ENCODE data around the gene ABCG4. TPM values are rescaled to one million over a fixed set of nuclear protein-coding genes. Genes with fewer than 3 reads are reported as not detected.

The ABCG4 gene
- total RNA-seq, 2 experiments from 2014 or later, result 0.08 TPM; not detected in 1

DNA sequence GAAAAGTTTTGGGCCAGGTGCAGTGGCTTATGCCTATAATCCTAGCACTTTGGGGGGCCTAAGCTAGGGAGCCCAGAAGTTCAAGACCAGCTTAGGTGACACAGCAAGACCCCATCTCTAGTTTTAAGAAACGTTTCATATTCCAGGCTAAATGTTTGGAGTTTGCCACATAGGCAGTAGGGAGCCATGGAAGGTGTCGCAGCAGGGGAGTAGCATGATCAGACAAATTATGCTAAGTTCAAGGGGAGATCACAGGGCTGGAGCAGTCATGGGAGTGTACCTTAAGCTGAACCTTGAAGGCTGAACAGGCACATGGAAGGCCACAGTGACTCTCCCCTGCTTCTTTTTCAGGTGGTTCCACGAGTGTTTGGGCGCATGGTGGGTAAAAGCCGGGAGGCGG, 30.5 kb downstream of the ABCG4 start:
- TF ChIP-seq, protein P1, sequence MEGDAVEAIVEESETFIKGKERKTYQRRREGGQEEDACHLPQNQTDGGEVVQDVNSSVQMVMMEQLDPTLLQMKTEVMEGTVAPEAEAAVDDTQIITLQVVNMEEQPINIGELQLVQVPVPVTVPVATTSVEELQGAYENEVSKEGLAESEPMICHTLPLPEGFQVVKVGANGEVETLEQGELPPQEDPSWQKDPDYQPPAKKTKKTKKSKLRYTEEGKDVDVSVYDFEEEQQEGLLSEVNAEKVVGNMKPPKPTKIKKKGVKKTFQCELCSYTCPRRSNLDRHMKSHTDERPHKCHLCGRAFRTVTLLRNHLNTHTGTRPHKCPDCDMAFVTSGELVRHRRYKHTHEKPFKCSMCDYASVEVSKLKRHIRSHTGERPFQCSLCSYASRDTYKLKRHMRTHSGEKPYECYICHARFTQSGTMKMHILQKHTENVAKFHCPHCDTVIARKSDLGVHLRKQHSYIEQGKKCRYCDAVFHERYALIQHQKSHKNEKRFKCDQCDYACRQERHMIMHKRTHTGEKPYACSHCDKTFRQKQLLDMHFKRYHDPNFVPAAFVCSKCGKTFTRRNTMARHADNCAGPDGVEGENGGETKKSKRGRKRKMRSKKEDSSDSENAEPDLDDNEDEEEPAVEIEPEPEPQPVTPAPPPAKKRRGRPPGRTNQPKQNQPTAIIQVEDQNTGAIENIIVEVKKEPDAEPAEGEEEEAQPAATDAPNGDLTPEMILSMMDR (IDR thresholded peaks at IDR 0.05), result no peak
- Mint-ChIP-seq H3K36me3 (ENCODE audit: low read depth) (peaks cover 26% of the 10 kb centered on the region), H3K4me3 (no peak overlapping the region), H3K4me1 (ENCODE audit: low read depth) (peaks cover 16% of the 10 kb centered on the region), H3K9me3 (no peaks in the 10 kb centered on the region), H3K27me3 (no peaks in the 10 kb centered on the region), H3K27ac (no peak overlapping the region)
- H3K27me3 ChIP-seq (ENCODE audit: control insufficient read depth in 1 of 2, insufficient read depth in 2 of 2, low read length in 2 of 2), result no peaks in the 10 kb centered on the region
- ATAC-seq (ENCODE audit: poor library complexity) (no peak), DNase-seq (no peak)
- CTCF ChIA-PET, result no interaction called here
- peaks cover 12% of the 10 kb centered on the region for H3K4me1 ChIP-seq (ENCODE audit: insufficient read depth, low read length)
- H3K36me3 ChIP-seq (ENCODE audit: insufficient read depth, low read length), result peaks cover 8% of the 10 kb centered on the region
- H3K4me3 ChIP-seq (ENCODE audit: low read length), result no peak overlapping the region
- H3K9me3 ChIP-seq (ENCODE audit: control insufficient read depth in 1 of 2, insufficient read depth in 1 of 2, low read length in 2 of 2), result no peaks in the 10 kb centered on the region
- no peak overlapping the region for H3K27ac ChIP-seq (ENCODE audit: low read depth in 1 of 2, low read length in 2 of 2)
- intact Hi-C loops (cut with DNase I, micrococcal nuclease), result no loop called here
- POLR2A ChIA-PET, result interaction anchor here (1.1 kb wide), 1 partner anchor 10 kb away, joined by 5 read pairs; no protein-coding TSS in a partner anchor

DNA sequence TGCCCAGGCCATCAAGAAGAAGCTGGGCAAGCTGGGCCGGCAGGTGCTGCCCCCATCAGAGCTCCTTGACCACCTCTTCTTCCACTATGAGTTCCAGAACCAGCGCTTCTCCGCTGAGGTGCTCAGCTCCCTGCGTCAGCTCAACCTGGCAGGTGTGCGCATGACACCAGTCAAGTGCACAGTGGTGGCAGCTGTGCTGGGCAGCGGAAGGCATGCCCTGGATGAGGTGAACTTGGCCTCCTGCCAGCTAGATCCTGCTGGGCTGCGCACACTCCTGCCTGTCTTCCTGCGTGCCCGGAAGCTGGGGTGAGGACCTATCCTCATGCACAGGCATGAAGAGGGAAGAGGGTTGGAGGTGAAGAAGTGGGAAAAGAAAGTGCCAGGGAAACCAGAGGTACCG, 31.1 kb downstream of the ABCG4 start:
- Histone ChIP-seq H3K27me3 (ENCODE audit: control insufficient read depth in 1 of 2, insufficient read depth in 2 of 2, low read length in 2 of 2) (no peaks in the 10 kb centered on the region), H3K9me3 (ENCODE audit: control insufficient read depth in 1 of 2, insufficient read depth in 1 of 2, low read length in 2 of 2) (no peaks in the 10 kb centered on the region), H3K27ac (ENCODE audit: low read depth in 1 of 2, low read length in 2 of 2) (no peak overlapping the region), H3K4me3 (ENCODE audit: low read length) (no peak overlapping the region), H3K4me1 (ENCODE audit: insufficient read depth, low read length) (peaks cover 12% of the 10 kb centered on the region), H3K36me3 (ENCODE audit: insufficient read depth, low read length) (peaks cover 1% of the 10 kb centered on the region)
- H3K27me3 Mint-ChIP-seq, result no peaks in the 10 kb centered on the region
- no peak for DNase-seq
- no peak overlapping the region for H3K4me3 Mint-ChIP-seq
- ChIA-PET CTCF (no interaction called here), POLR2A (interaction anchor here (1.1 kb wide), 1 partner anchor 11 kb away, joined by 5 read pairs; no protein-coding TSS in a partner anchor)
- H3K4me1 Mint-ChIP-seq (ENCODE audit: low read depth), result peaks cover 16% of the 10 kb centered on the region
- H3K36me3 Mint-ChIP-seq (ENCODE audit: low read depth), result peaks cover 22% of the 10 kb centered on the region
- H3K9me3 Mint-ChIP-seq, result no peaks in the 10 kb centered on the region
- intact Hi-C loops (cut with DNase I, micrococcal nuclease), result no loop called here
- ATAC-seq (ENCODE audit: poor library complexity), result no peak
- H3K27ac Mint-ChIP-seq, result no peak overlapping the region
- TF ChIP-seq, protein P1 (IDR thresholded peaks at IDR 0.05), result no peak

DNA sequence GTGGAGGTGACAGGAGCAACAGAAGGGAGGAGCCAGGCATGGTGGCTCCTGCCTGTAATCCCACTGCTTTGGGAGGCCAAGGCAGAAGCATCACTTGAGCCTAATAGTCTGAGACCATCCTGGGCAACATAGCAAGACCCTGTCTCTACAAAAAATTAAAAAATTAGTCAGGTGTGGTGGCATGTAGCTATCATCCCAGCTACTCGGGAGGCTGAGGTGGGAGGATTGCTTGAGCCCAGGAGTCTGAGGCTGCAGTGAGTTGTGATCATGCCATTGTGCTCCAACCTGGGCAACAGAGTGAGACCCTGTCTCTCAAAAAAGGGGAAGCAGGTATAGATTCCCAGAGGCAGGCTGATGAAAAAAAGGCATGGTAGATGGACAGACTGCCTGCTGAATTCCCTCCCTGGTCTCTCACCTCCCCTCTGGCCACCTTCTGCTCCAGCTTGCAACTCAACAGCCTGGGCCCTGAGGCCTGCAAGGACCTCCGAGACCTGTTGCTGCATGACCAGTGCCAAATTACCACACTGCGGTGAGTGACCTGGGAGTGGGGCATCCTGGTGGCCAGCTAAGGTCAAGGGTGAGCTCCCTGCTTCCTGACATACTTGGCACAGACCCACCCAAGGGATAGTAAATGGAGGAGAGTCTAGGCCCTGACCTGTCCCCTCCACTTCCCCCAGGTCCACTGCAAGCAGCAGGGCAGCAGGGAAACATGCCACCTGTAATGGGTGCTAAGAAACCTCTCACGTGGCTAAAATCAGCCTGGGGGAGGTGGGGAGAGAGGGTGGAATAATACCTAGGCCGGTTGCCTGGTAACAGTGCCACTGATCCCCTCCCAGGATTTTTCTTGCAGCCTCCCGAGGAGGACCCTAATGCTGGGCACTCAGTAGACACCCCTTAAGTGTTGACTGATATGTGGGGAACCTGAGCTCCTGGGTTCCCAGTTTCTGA, 32.2 kb downstream of the ABCG4 start:
- no peak for ATAC-seq (ENCODE audit: poor library complexity)
- H3K36me3 Mint-ChIP-seq (ENCODE audit: low read depth), result peaks cover 16% of the 10 kb centered on the region
- H3K27me3 Mint-ChIP-seq, result no peaks in the 10 kb centered on the region
- TF ChIP-seq, protein P1 (IDR thresholded peaks at IDR 0.05), result no peak
- Histone ChIP-seq H3K4me1 (ENCODE audit: insufficient read depth, low read length) (peaks cover 12% of the 10 kb centered on the region), H3K27ac (ENCODE audit: low read depth in 1 of 2, low read length in 2 of 2) (no peak overlapping the region), H3K36me3 (ENCODE audit: insufficient read depth, low read length) (no peaks in the 10 kb centered on the region), H3K9me3 (ENCODE audit: control insufficient read depth in 1 of 2, insufficient read depth in 1 of 2, low read length in 2 of 2) (no peaks in the 10 kb centered on the region), H3K27me3 (ENCODE audit: control insufficient read depth in 1 of 2, insufficient read depth in 2 of 2, low read length in 2 of 2) (no peaks in the 10 kb centered on the region), H3K4me3 (ENCODE audit: low read length) (no peak overlapping the region)
- no peak overlapping the region for H3K4me3 Mint-ChIP-seq
- POLR2A ChIA-PET, result no interaction called here
- no peaks in the 10 kb centered on the region for H3K9me3 Mint-ChIP-seq
- H3K27ac Mint-ChIP-seq, result no peak overlapping the region
- peaks cover 11% of the 10 kb centered on the region for H3K4me1 Mint-ChIP-seq (ENCODE audit: low read depth)
- CTCF ChIA-PET, result no interaction called here
- no peak for DNase-seq
- intact Hi-C loops (cut with DNase I, micrococcal nuclease), result no loop called here

All from CD4-positive, alpha-beta T cell (primary cell).